GM21528 (cell line): ENCODE measurements around the gene WDR64.

ENCODE experiments used
- ATAC-seq: cut with Tn5 transposase; IDR thresholded peaks from one replicate; pipeline ENCODE4 v1.9.1; 2021; ENCODE audit warnings: mild to moderate bottlenecking, moderate library complexity; ENCODE audit not compliant: unreplicated experiment, low FRiP score

WDR64 gene

GRCh38 chr1:241827264-241827663, 175.2 kb downstream of the WDR64 start:
- ATAC-seq: no peak

- ATAC-seq: no peak
Measured at GRCh38 chr1:241828463-241829021, 176.5 kb downstream of the WDR64 start.

- no peak for ATAC-seq
Measured at GRCh38 chr1:241829468-241829867, 177.4 kb downstream of the WDR64 start.

DNA sequence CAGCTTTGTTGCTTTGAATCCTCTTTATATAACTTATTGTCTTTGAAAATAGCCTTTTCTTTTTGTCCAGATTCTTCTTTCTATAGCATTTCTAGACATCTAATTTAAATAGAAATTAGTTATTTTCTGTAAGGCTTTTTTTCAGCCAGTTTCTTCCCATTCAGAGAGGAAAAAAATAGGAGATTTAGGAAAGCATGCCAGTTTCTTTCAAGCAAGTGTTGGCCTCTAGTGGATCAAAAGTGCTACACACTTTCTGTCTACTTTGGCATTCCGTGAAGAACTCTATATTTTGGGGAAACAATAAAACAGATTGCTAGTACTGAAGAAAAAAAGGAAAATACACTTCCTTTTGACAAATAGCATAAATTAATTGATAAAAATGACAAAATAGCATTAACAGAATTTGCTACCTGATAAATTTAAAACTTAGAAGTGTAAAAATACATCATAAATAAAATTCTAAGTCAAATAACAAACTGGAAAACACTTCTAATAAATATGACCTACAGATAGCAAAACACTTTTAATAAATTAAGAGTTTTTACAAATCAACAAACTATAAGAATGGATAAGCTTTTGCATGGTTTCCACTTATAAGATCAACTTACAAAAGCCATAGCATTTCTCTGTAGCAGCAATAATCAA, 182.8 kb downstream of the WDR64 start:
- no peak for ATAC-seq

GRCh38 chr1:241836941-241837340, 184.9 kb downstream of the WDR64 start:
- no peak for ATAC-seq

DNA sequence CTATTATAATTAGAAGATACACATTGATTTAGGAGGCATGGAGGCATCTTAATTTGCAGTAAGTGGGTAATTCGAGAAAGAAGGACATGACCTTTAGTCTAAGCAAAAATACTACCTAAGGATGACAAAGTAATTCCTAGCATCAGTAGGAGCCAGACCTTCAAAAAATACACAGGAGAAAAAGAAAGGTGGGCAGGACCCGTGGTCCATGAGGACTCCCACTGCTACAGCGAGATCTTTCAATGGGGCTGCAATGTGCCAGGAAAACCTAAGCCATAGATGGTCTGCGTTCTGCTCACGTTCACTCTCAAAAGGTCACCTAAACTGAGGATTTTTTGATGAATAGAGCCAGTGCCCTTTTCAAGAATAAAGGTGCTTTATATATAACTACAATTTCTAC, 185.3 kb downstream of the WDR64 start:
- no peak for ATAC-seq

- no peak for ATAC-seq
Measured at GRCh38 chr1:241837901-241838300, 185.8 kb downstream of the WDR64 start.

GRCh38 chr1:241838897-241839296, 186.8 kb downstream of the WDR64 start:
- ATAC-seq: no peak

DNA sequence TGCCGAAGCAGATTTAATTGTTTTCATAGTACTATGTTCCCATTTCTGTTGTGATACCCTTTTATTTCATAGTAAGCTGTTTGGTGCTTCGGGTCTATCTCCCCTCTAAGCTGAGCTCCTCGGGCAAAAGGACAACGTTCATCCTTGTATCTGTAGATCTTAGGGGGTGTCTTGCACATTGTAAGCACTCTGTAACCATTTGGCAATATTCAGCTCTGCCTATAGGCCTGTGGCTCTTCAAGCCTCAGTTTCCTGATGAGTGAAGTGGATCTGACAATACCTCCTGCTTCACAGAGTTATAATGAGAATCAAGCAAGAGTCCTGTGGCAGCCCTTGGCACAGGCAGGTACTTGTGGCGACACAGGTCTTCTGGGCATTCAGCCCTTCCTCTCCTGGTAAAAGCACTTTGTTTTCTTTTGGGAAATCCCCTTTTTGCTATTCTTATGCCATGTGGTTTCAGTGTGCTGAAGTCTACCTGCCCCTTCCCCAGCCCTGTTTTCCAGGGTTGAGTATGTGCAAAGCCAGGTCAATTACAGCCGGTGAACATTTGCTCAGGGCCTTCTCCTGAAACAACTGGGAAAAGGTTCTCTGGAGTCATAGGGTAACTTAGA, 187.4 kb downstream of the WDR64 start:
- no peak for ATAC-seq

DNA sequence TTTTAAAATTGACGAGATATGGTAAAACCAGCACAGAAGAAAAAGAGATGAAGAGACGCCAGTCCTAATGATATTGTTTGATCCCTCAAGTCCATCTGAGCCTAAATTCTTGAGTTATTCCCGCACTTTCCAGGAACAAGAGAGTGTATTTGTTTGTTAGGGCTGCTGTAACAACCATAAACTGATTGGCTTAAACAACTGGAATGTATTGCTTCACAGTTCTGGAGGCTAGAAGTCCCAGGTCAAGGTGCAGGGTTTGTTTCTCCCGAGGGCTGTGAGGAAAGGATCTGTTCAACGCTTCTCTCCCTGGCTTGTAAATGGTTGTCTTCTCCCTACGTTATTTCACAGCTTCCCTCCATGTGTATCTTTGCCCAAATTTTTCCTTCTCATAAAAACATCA, 188.1 kb downstream of the WDR64 start:
- no peak for ATAC-seq

- ATAC-seq: no peak
Measured at GRCh38 chr1:241841691-241842090, 189.6 kb downstream of the WDR64 start.

DNA sequence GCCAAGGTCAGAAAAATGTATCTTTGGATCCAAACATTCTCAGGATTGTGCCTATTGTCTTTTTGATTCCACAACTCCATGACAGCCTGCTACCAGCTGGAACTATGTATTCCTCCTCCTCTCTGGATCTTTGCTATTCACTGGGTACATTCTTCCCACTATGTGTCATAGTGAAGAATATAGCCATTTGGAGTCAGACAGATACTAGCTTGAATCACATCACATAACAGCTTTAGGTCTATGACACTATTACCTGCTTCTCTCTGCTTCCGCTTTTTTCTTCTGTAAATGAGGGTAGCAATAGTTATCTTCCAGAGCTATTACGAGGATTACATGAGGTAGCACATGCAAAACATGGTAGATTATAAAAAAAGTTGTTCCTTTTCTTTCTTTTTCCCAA, 190.5 kb downstream of the WDR64 start:
- ATAC-seq: no peak

DNA sequence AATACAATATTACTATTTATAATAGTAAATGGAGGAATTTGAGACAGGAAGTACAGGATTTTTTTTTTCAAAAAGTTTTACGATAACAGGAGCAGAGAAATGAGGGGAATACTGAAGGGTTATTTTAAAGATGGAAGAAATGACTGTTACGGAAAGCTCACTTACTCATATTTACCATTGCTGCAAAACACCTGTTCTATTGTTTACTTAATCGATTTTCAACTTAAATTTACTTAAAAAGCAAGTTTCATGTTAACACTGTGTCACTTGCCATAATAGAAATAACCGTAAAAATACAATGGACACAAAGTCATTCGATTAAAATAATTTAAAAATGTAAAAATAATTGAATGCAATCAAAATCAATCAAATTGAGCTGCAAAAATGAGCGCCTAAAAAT, 192.5 kb downstream of the WDR64 start:
- ATAC-seq: no peak

DNA sequence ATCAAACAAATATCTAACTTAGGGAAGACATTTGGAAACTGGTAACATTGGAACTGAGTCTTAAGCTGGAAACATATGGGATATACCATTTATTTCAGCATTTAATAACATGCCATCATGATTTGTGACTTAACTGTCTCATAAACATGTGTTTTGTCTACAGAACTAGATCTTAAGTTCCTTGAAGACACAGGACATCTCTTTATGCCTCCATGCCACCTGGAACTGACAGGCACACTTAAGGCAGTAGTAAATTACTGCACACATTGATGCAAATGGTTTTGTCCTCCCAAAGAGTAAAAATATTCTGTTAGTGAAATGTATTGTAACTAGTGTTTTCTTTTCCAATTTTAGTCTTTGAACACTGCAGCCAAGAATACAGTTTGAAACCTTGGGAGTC, 194.3 kb downstream of the WDR64 start:
- no peak for ATAC-seq

- ATAC-seq: no peak
Measured at GRCh38 chr1:241846862-241847539, 194.9 kb downstream of the WDR64 start.

DNA sequence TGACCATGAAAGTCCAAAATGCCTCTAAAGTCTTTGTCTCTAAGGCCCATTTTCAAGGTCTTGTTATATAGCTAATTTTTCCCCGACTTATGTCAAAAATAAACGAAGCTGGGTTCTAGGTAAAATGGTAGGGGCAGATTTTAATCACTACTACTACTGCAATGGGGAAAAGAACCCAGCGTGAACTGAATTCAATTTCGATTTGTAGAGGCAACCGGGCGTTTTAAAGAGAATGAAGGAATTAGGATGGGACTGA, 195.4 kb downstream of the WDR64 start:
- ATAC-seq: no peak

GRCh38 chr1:241847796-241848685, 196.0 kb downstream of the WDR64 start, which contains the start of gene EXO1:
TSS of gene EXO1 (plus strand) at chr1:241848204. CDS start at chr1:241850426, 2,222 bp downstream.
- peak; percentile 99 for ATAC-seq

GRCh38 chr1:241848686-241849344, 196.7 kb downstream of the WDR64 start:
- ATAC-seq: peak; percentile 16

DNA sequence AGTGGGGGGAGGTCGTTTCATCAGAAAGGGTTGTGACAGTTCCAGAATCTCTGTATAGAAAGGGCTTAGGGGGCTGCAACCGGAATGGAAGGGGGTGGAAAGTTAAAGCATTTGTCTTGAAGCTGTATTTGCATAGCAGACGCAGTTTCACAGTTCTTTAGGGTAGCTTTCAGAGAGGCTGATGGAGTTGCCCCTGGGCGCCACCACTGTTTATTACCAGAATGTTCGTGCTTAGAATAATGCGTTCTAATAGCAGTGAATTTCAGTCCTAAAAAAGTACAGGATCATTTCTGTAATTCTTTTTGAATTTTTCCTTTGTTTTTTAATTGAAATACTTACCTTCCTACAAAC, 197.2 kb downstream of the WDR64 start:
- ATAC-seq: no peak
